Prostate gland (tissue), 2 donors: ENCODE data around the gene LANCL2. TPM values are rescaled to one million over a fixed set of nuclear protein-coding genes. Genes with fewer than 3 reads are reported as not detected.

Experiments
- DNase-seq: peaks from one replicate; pipeline ENCODE4 v3.0.0-alpha.2; 2019; ENCODE audit warnings: low spot score
- H3K27ac ChIP-seq, 2 donors: fragments of 200-600 bp; sonication (generic); 2 replicates each; pipeline ENCODE4 v1.5.1; 2017 to 2019
- H3K27me3 ChIP-seq: fragments of 200-600 bp; sonication (generic); replicated peaks from 2 replicates; pipeline ENCODE4 v1.5.1; 2019; ENCODE audit not compliant: insufficient read depth
- H3K36me3 ChIP-seq, 2 donors: fragments of 200-600 bp; sonication (generic); 1 replicate in 1 of 2; 2 replicates in 1 of 2; pipeline versions ENCODE4 v1.5.1 to v1.8.1; 2017 to 2019
- H3K4me1 ChIP-seq: fragments of 200-600 bp; sonication (generic); replicated peaks from 2 replicates; pipeline ENCODE4 v1.5.1; 2019
- H3K4me3 ChIP-seq, 2 donors: fragments of 200-600 bp; sonication (generic); 2 replicates each; pipeline ENCODE4 v1.5.1; 2017 to 2019
- H3K9me3 ChIP-seq: fragments of 200-600 bp; sonication (generic); 2 replicates; pipeline ENCODE4 v1.5.1; 2017
- POLR2A ChIP-seq: fragments of 450-650 bp; IDR thresholded peaks from one replicate; pipeline ENCODE4 v1.6.1; 2016; ENCODE audit warnings: antibody characterized with exemption, mild to moderate bottlenecking
- POLR2AphosphoS5 ChIP-seq: sonication (generic); formaldehyde crosslinking; IDR thresholded peaks from one replicate; pipeline ENCODE4 v1.6.1; 2017; ENCODE audit warnings: antibody characterized with exemption
- WGBS: methylation state at CpG from one replicate; pipeline ENCODE4 v1.1.5; 2018; 5-methylcytosine and 5-hydroxymethylcytosine counted together
- intact Hi-C: fragments of 100-400 bp; cut with DNase I; formaldehyde crosslinking; loops from one replicate; pipeline ENCODE4 v1.14.2; 2022
- total RNA-seq, 2 donors: library from RNA; depleted of rRNA; stranded (reverse); fragments of >200 nt; gene quantifications; one replicate each; pipeline ENCODE4 v1.1.0, GENCODE V29; 2016
- TF ChIP-seq, protein P1 (sequence below), 4 experiments: fragments of 200-600 bp in 2 of 4; fragments of 450-650 bp in 2 of 4; sonication (generic) in 2 of 4; IDR thresholded peaks; 1 replicate in 3 of 4; 2 replicates in 1 of 4; pipeline ENCODE4 v1.5.1; 2016 to 2019; ENCODE audit warnings: antibody characterized with exemption in 4 of 4, mild to moderate bottlenecking in 2 of 4, moderate library complexity in 2 of 4

Gene LANCL2
- total RNA-seq, 2 donors from 2014 or later: 17.7 to 26.9 TPM

DNA sequence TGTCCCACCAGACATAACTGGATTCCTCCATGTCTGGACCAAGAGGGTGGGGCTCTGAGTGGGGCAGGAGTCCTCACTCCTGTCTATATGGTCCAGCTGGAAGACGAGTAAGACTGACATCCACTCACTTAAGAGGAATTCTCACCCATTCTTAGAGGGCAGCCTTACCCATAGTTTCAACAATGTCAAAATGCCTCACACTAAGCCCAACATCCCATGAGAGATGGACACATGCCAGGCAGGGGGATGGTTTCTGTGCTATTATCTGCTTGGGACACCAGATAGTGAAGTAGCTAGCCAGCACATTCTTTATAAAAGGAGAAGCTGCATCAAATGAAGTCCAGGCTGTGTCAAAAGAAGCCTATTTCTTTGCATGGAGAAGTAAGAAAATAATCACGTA, 4.7 kb upstream of the LANCL2 start:
- H3K9me3 ChIP-seq: no peaks in the 10 kb centered on the region
- TF ChIP-seq, protein P1, sequence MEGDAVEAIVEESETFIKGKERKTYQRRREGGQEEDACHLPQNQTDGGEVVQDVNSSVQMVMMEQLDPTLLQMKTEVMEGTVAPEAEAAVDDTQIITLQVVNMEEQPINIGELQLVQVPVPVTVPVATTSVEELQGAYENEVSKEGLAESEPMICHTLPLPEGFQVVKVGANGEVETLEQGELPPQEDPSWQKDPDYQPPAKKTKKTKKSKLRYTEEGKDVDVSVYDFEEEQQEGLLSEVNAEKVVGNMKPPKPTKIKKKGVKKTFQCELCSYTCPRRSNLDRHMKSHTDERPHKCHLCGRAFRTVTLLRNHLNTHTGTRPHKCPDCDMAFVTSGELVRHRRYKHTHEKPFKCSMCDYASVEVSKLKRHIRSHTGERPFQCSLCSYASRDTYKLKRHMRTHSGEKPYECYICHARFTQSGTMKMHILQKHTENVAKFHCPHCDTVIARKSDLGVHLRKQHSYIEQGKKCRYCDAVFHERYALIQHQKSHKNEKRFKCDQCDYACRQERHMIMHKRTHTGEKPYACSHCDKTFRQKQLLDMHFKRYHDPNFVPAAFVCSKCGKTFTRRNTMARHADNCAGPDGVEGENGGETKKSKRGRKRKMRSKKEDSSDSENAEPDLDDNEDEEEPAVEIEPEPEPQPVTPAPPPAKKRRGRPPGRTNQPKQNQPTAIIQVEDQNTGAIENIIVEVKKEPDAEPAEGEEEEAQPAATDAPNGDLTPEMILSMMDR (IDR thresholded peaks at IDR 0.05): no peak
- TF ChIP-seq POLR2A (no peak), POLR2AphosphoS5 (no peak)
- no peaks in the 10 kb centered on the region for H3K4me1 ChIP-seq
- no peaks in the 10 kb centered on the region for H3K27me3 ChIP-seq
- intact Hi-C loops: loop anchor here (10.0 kb wide), 2 partner anchors 214 to 336 kb away; partner anchors contain the start of gene VOPP1
- DNase-seq: no peak
- no peak overlapping the region for H3K27ac ChIP-seq
- 90% methylated on average over 2 of the region's 2 CpGs for WGBS
- no peaks in the 10 kb centered on the region for H3K36me3 ChIP-seq
- no peak overlapping the region for H3K4me3 ChIP-seq

DNA sequence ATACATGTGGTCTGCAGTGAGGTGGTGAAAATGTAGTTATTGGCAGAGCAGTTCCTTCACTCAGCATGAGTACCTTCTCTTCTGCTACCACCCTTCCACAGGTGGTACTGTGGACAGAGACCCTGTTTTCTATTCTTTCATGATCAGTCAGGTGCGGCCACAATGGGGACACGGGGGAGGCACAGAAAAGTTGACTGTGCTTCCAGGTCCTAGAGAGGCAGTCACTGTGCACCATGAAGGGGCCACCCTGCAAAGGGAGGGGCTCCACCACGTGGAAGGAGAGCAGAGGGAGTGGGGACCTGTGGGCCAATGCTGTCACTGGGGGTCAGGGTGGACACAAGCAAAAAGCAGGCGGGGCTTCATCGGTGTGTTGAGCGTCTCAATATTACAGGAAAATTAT, 3.6 kb upstream of the LANCL2 start:
- DNase-seq: no peak
- H3K27me3 ChIP-seq: no peaks in the 10 kb centered on the region
- H3K9me3 ChIP-seq: no peaks in the 10 kb centered on the region
- no peak for TF ChIP-seq POLR2AphosphoS5
- TF ChIP-seq POLR2A: no peak
- TF ChIP-seq, protein P1 (IDR thresholded peaks at IDR 0.05): no peak
- H3K36me3 ChIP-seq: no peaks in the 10 kb centered on the region
- H3K4me1 ChIP-seq: no peaks in the 10 kb centered on the region
- H3K4me3 ChIP-seq: no peak overlapping the region
- no peak overlapping the region for H3K27ac ChIP-seq
- intact Hi-C loops: loop anchor here (10.0 kb wide), 2 partner anchors 213 to 337 kb away; partner anchors contain the start of gene VOPP1
- 78% methylated on average over 6 of the region's 6 CpGs for WGBS

DNA sequence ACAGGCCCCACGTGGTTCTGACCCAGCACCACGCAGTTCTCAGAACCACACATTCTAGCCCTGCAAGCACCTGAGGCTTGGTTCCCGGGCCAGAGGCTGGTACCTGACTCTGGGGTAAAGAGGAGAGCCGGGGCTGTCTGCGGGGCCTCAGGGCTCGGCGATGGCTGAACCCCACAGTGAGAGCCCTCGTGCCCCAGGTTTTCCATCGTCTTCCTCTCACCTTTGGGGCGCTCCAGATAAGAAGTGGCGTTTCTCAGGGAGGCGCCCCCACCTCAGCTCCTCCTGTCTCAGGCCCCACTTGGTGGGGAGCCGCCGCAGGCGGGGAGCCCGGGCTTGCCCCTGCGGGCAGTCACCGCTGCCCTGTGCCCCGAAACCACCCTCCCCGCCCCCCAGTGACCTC, 2.2 kb upstream of the LANCL2 start:
- Histone ChIP-seq H3K4me1 (no peaks in the 10 kb centered on the region), H3K9me3 (no peaks in the 10 kb centered on the region), H3K27me3 (no peaks in the 10 kb centered on the region), H3K4me3 (no peak overlapping the region), H3K36me3 (no peaks in the 10 kb centered on the region), H3K27ac (no peak overlapping the region)
- intact Hi-C loops: loop anchor here (10.0 kb wide), 2 partner anchors 212 to 338 kb away; partner anchors contain the start of gene VOPP1
- TF ChIP-seq POLR2AphosphoS5 (no peak), POLR2A (no peak)
- TF ChIP-seq, protein P1 (IDR thresholded peaks at IDR 0.05): no peak
- WGBS: 94% methylated on average over 20 of the region's 20 CpGs
- DNase-seq: no peak

DNA sequence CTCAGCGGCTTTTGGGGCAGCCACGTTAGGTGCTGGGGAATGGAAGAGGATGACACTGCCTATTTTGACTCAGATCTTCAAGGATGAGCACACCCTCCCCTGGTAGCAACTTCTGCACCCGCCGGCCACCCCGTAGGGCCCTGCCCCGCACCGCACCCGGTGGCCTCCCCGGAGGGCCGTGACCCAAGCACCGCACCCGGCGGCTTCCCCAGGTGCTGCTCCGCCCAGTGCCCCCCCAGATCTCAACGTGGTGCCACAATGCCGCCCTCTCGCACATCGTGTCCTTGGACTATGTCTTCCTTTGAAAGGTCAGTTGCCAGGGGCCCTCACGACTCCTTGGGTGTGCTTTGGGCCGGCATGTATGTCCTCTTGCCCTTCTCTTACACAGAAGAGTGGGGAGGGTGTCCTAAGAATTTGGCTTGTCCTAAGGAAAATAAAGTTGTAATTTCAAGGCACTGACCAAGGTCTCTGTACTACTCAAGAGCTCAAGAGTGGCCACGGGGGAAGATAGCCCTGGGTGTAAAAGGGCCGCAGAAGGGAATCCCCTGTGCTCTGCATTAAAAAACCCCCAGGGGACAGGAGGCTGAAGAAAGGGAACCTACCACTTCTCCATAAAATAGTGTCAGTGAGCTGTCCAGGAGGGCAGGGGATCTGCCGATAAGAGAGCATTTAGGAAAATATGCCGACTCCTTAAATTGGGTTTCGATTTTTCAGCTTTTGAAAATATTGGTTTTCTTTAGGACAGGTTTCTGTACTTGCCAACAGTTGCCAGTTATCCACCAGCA, 1.6 kb upstream of the LANCL2 start:
- Histone ChIP-seq H3K9me3 (no peaks in the 10 kb centered on the region), H3K4me3 (no peak overlapping the region), H3K36me3 (no peaks in the 10 kb centered on the region), H3K27me3 (no peaks in the 10 kb centered on the region), H3K4me1 (no peaks in the 10 kb centered on the region), H3K27ac (no peak overlapping the region)
- intact Hi-C loops: loop anchor here (10.0 kb wide), 2 partner anchors 211 to 339 kb away; partner anchors contain the start of gene VOPP1
- DNase-seq: no peak
- WGBS: 91% methylated on average over 25 of the region's 25 CpGs
- TF ChIP-seq POLR2A (no peak), POLR2AphosphoS5 (no peak)
- TF ChIP-seq, protein P1 (IDR thresholded peaks at IDR 0.05): no peak
